HG02588 (cell line): ENCODE measurements around the gene C22orf39.
"Not testable (repeated sequence)": the region's sequence is repeated elsewhere in the genome, so short reads cannot be mapped to it uniquely, and the experiment has no call there.

ENCODE experiments used
- ATAC-seq: cut with Tn5 transposase; IDR thresholded peaks from one replicate; pipeline ENCODE4 v1.9.1; 2021; ENCODE audit warnings: mild to moderate bottlenecking, moderate library complexity; ENCODE audit not compliant: unreplicated experiment

C22orf39 gene

DNA sequence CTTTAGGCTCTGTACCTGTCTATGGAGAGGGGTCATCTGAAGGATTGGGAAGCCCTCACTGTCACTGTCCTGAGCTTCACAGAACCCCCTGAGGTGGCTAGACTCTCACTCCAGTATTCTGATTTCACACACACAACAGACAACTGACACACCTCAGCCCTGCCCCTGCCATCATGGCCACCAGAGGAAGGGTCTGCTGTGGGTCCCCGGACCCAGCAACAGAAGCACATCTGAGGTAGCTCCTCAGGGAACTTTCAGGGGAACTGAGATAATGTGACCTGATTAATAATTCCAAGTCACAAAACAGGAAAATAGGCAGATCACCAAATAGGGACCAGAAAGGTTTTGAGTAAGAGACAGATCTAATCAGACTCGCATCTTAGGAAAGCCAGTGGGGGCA lies 7.5 kb upstream of the C22orf39 start:
- no peak for ATAC-seq

DNA sequence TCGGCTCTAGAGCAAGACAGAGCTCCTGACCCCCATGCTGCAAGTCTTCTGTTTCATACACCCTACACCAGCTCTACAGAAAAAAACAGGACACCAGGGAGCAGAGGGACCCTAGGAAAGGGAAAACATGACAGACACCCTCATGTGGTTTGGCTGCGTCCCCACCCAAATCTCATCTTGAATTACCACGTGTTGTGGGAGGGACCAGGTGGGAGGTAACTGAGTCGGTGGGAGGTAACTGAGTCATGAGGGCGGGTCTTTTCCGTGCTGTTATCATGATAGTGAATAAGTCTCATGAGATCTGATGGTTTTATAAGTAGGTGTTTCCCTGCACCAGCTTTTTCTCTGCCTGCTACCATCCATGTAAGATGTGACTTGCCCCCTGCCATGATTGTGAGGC lies 6.6 kb upstream of the C22orf39 start:
- no peak for ATAC-seq

DNA sequence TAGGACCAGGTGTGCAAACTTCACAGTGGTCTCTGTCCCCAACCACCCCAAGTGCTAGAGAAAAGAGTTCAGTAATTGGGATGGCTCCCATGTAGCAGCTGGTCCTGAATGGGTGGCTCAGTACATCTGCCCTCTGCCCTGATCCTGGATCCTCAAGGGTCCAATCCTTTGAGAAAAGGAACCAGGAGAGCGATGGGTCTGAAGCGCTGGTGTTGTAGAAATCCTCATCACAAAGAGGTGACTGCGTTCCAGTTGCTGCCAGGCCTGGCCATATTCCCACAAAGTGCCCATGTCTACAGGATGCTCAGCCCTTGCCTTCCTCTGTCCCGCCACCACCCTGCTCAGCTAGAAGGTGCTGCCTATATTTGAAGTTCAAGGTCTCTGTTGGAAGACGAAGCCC lies 6.2 kb upstream of the C22orf39 start:
- no peak for ATAC-seq

DNA sequence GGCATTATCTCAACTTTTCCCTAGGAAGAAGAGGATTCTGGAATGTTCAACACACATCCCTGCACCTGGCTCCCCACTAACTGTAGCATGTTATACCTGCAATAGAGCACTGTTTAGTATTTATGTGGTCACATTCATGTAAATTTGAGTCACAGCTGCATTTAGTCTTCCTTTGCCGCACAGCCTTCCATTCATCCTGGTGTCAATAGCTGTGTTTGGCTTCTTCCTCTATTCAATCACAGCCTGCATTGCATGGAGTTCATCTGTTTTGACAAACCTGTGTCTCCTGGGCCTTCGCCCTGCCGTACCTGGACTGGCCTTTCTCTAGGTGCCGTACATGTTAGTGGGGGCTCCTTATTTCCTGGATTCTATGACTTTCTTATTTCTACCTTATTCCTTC lies 4.1 kb upstream of the C22orf39 start:
- ATAC-seq: no peak

DNA sequence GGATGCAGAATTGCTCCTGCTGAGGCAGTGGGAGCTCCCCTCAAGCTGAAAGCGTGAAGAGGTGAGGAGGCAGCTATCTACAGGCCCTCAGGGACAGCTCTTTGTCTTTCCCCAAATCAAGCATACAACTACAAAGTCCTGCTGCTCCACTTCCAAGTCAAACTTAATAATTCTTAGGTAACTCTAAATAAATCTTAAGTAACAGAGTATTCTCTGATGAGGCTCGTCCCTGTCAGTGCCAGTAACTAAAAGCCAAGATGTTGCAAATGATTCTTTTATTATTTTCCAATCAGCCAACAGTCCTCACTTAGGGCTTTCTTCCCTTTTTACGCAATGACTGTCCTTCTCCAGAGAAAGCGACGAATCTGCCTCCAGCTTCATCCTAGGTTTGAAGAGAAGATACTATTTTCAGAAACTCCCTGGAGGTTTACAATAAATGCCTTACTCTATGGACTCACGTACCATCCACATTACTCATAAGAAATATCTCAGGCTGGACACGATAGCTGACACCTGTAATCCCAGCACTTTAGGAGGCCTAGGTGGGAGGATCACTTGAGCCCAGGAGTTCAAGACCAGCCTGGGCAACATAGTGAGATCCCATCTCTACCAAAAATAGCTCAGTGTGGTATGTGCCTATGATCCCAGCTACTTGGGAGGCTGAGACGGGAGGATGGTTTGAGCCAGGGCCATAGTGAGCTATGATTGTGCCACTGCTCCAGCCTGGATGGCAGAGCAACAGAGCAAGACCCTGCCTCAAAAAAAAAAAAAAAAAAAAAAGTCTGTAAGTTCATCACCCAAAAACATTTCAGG lies 3.1 kb upstream of the C22orf39 start:
- no peak for ATAC-seq

DNA sequence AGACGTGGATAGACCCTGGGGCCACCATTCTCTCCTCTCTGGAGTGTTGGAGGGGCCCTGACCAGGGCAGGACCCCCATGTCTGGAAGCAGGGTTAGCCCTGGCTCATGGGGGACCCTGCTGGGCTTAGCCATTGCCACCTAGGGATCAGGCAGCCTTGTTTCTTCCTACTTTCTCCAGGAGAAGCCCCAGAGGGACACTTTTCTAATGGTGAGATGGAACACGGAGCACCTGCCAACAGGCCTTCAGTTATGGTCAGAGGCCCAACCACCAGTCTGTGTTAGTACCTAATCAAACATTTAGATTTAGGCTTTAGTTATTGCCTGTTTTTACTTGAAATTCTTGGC lies 1.9 kb upstream of the C22orf39 start:
- ATAC-seq: no peak

DNA sequence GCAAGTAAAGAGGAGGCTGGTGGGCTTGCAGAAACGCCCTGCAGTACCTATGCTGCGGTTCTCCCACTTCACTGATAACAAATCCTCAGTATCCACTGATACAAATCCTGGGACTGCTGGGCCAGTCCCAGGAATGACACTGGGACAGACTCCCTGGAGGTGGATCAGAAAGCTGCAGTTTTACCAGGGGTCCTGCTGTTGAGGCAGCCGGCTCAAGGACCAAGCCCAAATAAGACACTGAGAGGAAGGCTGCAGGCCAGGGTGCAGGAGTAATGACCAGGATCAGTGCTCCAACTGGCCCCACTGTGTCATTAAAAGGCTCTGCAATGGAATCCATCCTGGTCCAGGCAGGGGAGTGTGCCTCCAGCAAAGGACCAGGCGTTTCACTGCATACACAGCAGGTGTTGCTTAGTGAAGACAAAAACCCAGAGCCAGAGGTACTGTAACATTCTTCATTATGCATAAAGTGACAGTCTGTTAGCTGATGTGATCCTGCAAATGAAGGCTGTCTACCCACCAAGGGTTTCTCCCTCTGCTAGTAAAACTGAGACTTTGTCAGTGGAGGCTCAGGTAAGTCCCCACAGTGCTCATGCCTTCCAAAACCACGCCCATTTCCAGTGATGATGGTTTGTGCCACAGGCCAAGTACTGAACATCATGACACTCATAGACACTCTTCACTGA lies 1.4 kb upstream of the C22orf39 start:
- ATAC-seq: peak; percentile 42

DNA sequence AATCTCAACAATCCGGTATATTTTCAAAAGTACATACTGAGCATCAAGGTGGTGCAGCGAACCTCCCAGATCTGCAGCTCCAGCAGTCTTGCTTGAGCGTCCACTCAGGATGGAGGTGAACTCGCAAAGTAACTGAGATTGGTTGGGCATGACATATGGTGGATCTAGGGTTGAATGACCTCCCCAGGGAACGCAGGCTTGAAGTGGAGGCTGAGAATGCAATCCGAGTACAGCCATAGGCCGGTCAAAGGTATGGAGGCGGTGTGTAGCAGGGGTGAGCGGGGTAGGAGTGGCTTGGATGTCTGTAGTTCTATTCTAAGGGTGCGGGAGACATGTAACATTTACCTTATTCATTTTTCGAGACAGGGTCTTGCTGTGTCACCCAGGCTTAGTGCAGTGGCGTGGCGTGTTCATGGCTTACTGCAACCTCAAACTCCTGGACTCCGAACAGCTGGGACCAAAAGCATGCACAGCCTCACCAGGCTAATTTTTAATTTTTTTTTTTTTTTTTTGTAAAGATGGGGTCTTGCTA lies 631 bp upstream of the C22orf39 start:
- no peak for ATAC-seq

DNA sequence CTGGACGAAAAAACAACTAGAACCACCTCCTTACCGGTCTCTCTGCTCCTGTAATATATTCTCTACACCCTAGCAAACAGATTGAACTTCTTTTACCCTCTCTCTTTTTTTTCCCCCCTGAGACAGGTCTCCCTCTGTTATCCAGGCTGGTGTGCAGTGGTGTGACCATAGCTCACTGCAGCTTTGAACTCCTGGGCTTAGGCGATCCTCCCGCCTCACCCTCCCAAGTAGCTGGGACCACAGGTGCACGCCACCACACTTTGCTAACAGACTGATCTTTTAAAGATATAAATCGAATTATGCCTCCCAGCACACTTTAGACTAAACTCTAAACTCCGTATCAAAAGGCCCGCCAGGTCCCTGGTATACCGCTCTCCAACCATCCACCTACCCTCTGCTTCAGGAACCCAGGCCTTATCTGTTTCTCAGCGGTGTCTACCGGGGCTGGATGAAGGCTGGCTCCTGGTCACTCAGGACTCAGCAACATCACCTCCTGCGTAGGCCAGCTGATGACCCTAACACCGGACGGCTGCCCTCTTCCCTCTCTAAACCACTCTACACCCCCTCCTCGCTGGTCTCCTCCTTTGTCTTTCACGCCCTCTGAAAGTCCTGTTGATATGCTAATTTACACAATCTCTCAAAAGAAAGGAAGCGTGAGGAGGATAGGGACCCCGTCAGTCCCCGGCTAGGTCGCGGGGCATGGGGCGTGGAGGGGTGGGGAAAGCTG lies 745 bp downstream of the C22orf39 start:
- no peak for ATAC-seq

DNA sequence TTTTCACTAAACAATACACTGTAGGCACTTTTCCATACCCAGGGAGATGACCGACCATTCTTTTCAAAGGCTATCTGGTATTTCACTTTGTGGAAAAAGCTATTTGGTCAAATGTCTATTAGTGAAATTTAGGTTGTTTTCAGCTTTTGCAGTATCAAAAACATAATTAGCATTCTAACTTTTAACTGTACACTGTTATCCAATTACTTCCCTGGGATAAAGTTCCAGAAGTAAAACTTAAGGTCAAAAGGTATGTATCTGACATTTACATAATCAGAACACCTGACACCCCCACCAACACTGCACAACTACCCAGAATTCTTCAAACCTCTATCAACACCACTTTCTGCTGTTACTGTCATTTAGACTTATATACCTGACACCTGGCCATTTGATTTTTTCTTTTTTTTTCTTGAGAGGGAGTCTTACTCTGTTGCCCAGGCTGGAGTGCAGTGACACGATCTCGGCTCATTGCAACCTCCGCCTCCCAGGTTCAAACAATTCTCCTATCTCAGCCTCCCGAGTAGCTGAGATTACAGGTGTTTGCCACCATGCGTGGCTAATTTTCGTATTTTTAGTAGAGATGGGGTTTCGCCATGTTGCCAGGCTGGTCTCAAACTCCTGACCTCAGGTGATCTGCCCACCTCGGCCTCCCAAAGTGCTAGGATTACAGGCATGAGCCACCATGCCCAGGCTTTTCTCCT lies 2.1 kb downstream of the C22orf39 start:
- not testable (repeated sequence) for ATAC-seq

DNA sequence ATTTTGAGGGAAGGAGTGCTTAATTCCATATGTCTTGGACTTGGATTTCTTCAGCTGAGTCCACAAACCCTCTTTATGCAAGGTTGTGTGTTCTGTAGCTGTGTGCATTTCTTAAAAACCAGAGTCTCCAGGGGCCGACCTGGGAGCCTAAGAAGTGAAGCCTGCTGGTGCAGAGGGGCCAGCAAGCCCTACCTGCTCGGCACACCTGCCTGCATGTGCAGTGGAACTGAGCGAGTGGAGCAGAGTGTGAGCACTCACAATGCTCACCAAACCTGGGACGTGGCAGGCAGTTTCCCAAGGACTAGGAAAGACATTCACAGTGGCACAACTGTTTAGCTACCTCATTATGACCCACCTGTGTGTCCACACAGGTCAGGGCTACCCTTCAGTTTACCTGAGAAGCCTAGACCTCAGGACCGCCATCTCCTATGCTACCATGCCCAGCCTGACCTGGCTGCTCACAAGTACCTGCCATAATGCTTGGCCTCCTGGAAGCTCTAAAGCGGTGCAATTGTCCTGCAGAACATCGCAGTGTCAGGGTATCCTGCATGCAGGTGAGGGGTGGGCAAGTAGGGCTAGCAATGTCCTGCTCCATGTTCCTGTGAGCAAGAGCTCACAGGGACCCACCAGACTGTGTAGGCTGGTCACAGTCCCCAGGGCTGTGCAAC lies 3.8 kb downstream of the C22orf39 start:
- ATAC-seq: no peak

DNA sequence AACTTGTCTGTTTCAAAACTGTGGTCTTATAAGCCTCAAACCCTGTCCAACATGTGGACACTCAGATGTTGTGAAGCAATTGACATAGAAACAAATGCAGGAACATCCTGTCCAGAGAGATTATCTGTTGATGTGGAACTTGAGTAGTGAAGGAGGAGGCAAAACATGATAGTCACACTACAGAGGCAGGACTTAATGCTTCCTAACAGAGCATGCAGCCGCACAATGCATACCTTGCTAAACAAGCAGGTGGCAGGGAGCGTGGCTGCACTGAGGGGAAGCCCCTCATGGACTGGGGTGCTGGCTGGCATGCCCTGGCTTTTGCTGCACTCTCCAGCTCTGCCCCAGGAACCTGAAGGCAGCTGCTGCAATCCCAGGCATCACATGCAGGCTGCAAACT lies 5.3 kb downstream of the C22orf39 start:
- no peak for ATAC-seq

DNA sequence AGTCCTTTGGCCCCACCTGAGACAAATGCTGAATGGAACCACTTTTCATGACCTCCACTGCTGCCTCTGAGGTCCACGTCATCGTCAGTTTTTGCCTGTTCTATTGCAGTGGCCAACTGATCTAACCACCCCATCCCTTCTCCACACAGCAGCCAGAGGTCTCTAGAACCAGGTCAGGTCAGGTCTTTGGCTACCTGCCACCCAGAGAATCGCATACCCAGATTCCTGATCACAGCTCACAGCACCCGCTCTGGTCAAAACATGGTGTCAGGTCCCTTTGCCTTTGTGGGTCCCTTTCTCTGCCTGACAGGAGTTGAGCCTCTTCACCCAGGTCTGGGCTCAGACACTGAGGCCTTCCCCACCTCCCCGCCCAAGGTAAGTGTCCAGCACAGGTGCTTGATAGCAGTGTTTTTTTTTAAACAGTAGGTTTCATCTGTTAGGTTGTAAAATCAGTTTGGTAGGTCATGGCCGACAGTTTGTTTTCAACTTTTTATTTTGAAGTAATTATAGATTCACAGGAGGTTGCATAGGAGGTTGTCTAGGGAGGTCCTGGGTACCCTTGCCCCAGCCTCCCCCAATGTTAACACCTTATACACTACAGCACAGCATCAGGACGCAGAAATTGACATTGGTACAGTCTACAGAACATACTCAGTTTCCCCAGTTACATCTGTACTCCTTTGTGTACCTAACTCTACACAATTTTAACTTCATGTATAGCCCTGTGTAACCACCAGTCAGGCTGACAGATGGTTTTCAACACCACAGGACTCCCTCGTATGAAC lies 6.9 kb downstream of the C22orf39 start:
- ATAC-seq: no peak

DNA sequence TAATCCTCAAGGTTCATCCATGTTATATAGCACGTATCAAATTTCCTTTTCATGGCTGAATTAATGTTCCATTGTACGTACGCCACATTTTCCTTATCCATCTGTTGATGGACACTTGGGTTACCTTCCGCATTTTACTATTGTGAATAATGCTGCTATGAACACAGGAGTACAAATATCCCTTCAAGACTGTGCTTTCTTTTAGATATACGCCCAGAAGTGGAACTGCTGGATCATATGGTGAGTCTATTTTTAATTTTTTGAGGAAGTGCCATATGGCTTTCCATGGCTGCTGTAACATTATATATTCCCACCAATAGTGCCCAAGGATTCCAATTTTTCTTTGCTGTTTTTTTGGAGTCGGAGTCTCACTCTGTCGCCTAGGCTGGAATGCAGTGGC lies 9.2 kb downstream of the C22orf39 start:
- no peak for ATAC-seq

DNA sequence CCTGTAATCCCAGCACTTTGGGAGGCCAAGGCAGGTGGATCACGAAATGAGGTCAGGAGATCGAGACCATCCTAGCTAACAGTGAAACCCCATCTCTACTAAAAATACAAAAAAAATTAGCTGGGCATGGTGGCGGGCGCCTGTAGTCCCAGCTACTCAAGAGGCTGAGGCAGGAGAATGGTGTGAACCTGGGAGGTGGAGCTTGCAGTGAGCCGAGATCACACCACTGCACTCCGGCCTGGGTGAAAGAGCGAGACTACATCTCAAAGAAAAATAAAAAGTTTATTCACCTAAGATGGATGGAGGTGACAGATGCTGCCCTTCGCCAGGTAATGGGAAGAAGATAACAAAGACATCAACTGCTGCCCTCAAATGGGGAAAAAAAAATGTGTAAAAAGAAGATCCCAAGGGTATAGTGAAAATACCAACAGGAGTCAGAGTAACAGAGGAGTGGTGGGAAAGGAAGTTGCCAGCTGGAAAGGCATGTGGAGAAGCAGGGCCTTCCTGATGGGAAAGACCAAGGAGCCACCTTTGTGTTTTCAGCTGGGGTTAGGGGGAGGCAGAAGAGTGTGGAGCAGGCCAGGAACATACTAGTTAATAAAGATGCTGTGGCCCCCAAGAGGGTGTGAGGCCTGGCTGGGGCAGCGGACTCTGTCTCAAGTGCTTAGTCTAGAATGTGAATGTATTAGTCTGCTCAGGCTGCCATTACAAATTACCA lies 10.9 kb downstream of the C22orf39 start:
- ATAC-seq: not testable (repeated sequence)

DNA sequence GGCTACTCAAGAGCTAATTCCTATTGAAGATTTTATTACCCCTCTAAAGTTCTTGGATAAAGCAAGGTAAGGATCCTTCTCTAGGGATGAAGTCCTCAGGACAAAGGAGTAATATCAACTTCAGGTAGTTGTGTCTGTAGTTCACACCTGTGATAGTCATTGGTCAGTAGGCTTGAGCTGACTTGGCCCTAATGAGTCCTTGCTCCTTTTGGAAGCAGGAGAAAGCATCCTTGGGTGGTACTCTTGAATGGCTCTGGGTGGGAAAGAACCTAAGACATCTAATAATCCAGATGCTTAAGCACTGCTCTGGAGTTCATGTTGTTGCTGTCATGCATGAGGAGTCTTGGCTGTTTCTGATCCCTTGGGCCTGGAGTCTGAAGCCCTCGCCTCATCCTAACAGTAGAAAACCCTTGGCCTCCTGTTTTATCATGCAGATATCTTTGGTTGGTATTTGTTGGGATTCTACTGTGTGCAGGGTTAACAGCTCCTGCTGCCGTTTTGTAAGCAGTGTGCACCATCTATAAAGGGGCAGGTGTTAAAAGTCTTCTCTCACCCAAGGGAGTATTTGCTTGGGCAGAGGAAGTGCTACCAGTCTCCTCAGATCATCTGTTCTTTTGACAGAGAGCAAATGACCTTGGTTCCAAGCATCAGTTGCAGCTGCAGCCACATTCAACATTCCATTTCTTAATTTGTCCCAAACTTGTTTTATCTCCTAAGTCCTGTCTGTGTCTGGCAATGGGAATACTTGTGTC lies 12.5 kb downstream of the C22orf39 start:
- ATAC-seq: no peak

DNA sequence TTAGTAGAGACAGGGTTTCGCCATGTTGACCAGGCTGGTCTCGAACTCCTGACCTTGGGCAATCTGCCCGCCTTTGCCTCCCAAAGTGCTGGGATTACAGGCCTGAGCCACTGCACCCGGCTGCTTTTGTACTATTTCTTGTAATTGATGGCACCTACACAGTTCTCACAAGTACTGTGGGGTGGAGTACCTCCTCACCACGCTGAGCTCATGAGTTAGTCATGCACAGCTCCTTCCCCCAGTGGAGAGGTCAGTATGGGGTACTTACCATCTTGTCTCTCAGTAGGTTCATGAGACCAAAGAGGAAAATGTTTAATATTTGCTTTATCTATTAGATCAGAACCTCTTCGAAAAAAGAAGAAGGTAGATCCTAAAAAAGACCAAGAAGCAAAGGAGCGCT lies 13.1 kb downstream of the C22orf39 start:
- no peak for ATAC-seq

DNA sequence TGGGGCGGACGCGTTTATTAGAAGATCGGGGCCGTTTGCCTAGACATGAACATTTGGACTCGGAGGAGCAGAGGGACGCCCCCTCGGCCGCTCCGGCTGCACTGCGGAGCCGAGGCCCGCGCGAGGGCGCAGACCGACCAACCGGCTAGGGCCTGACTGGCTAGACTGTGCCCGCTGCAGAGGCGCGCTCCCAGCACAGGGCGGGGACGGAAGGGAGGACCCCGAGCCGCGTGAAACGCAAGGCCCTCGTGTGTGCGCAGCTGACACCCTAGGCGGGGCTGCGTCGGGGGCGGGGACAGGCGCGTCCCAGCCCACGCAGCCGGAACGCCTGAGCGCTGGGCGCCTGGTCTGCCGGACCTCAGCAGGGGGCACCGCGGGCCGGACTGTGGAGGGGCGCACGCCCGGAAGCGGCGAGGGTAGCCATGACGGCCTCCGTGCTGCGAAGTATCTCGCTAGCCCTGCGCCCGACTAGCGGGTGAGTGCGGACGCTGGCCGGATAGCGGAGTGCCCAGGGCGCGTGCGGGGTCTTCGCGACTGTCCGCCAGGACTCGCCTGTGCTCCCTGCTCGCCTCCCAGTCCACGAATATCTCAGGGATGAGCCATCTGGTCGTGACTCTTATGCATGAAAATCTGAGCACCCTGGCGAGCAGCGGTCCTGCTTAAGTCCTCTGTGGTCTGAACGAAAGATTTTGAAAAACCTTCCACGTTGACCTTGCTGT lies 15.2 kb downstream of the C22orf39 start, which contains the start of gene MRPL40:
MRPL40 (plus strand) TSS at position 413 of the 719 bp plus-strand sequence; CDS start at position 423, 10 bp downstream.
- ATAC-seq: peak; percentile 77
